HG02943 (cell line): ENCODE data around the gene PNMA8B.
"Not testable (repeated sequence)": the region's sequence is repeated elsewhere in the genome, so short reads cannot be mapped to it uniquely, and the experiment has no call there.

ENCODE experiments used
- ATAC-seq: cut with Tn5 transposase; IDR thresholded peaks from one replicate; pipeline ENCODE4 v1.9.1; 2021; ENCODE audit warnings: mild to moderate bottlenecking, low read depth, moderate library complexity; ENCODE audit not compliant: unreplicated experiment

Gene PNMA8B

GRCh38 chr19:46515290-46515609 is 19.6 kb upstream of the PNMA8B start:
- no peak for ATAC-seq

DNA sequence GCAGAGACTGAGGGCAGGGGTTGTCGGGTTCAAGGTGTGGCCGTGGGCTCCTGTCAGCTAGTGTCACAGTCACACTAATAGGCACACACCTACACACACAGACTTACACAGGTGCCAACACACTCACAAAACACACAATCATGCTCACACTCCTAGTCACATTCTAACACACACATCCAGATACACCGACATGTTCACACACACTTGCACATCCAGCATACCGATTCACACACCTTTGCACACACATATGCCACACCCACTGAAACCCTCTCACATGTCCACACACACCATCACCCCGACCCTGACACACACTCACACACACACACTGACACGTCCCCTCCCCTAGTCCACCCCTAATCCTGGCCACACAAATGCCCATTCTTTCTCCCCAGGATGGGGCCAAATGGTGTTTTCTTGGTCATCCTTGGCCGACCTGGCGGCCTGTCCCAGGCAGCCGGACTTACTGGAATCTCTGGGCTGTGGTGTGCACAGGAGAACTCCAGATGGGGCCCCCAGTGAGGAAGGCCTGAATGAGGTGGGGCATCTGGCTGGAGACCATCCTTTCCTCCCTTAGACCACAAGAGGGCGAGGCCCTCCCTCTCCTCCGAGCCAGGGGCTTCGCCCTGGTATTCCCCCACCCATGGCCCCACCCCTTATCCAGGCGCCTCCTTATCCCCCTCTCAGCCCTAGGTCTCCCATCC is 19.1 kb upstream of the PNMA8B start:
- ATAC-seq, result no peak

GRCh38 chr19:46513461-46514236 is 18.0 kb upstream of the PNMA8B start:
- no peak for ATAC-seq

DNA sequence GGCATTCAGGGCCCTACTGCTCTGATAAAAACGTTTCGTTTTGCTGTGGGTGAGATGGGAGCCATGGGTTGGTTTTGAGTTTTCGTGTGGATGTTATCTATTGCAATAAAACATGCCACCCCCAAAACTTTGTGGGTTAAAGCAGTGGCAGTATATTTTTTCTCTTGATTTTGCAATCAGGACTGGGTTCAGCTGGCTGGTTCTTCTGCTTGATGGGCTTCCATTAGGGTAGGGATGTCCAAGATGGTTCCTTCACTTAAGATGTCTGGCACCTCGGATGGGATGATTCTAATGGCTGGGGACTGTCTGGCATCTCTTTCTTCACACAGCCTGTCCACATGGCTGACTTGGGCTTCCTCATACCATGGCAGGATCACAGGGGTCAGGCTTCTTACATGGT is 15.6 kb upstream of the PNMA8B start:
- no peak for ATAC-seq

- no peak for ATAC-seq
Observed at GRCh38 chr19:46508206-46508605, 12.5 kb upstream of the PNMA8B start.

- no peak for ATAC-seq
Observed at GRCh38 chr19:46503848-46504453, 8.3 kb upstream of the PNMA8B start.

DNA sequence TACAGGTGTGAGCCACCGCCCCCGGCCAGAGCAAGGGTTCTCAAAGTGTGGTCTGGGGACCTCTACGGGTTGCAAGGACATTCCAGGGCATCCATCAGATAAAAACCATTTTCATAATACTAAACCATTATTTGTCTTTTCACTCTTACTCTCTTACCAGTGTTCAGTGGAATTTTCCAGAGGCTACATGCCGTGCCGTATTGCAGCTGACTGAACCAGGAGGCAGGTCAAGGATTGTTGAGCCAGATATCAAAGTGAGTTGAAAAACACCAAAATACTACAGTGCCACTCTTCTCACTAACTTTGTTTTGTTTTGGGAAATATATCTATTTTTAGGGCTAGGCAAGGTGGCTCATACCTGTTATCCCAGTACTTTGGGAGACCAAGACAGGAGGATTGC is 7.2 kb upstream of the PNMA8B start:
- ATAC-seq, result no peak

DNA sequence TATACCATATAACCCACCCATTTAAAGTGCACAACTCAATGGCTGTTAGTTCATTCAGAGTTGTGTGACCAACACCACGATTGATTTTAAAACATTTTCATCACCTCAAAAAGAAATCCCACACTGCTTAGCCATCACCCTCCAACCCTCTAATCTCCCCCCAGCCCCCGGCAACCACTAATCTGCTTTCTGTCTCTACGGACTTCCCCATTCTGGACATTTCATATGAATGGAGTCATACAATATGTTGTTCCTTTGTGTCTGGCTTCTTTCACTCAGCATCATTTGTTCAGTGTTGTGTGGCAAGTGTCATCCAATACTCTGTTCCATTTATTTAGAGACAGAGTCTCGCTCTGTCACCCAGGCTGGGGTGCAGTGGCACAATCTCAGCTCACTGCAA is 4.0 kb upstream of the PNMA8B start:
- ATAC-seq, result no peak

- no peak for ATAC-seq
Observed at GRCh38 chr19:46497773-46498172, 2.1 kb upstream of the PNMA8B start.

- ATAC-seq, result not testable (repeated sequence)
Observed at GRCh38 chr19:46496886-46497285, 1.2 kb upstream of the PNMA8B start.

- ATAC-seq, result no peak
Observed at GRCh38 chr19:46496304-46496703, 637 bp upstream of the PNMA8B start.

GRCh38 chr19:46494941-46495785 is 504 bp downstream of the PNMA8B start:
- ATAC-seq, result no peak

DNA sequence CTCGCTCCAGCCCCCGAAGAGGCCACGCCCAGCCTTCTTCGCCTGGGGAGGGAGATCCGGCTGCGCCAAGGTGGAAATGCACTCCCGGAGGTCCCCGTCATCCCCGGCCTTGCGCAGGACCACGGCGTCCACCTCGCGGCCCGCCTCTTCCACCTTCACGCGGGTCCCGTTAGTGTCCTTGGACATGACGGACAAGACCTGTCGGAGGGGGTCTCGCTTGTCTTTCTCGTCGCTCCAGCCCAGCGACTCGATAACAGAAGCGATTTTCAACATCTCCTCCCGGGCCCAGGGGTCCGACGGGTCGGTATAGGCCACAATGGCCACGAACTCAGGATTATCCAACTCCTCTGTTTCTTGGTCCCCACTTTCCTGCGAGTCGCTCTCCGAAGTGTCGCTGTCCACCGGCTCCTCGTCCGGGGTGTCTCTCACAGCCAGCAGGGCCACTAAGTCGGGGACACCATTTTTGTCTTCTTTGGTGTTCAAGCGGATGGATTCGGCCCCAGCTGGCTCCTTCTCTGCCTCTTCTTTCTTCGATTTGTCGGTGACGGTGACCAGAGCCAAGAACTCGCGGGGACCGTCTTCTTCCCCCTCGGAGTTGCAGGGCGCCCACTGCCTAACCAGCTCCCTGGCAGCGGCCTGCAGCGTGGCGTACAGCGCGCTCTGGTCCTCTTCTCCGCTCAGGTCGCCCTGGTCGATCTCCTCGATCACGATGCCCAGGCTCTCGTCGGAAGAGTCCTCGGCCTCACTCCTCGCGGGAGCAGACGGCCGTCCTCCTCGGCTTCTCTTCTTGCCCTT is 1.3 kb downstream of the PNMA8B start:
- no peak for ATAC-seq

DNA sequence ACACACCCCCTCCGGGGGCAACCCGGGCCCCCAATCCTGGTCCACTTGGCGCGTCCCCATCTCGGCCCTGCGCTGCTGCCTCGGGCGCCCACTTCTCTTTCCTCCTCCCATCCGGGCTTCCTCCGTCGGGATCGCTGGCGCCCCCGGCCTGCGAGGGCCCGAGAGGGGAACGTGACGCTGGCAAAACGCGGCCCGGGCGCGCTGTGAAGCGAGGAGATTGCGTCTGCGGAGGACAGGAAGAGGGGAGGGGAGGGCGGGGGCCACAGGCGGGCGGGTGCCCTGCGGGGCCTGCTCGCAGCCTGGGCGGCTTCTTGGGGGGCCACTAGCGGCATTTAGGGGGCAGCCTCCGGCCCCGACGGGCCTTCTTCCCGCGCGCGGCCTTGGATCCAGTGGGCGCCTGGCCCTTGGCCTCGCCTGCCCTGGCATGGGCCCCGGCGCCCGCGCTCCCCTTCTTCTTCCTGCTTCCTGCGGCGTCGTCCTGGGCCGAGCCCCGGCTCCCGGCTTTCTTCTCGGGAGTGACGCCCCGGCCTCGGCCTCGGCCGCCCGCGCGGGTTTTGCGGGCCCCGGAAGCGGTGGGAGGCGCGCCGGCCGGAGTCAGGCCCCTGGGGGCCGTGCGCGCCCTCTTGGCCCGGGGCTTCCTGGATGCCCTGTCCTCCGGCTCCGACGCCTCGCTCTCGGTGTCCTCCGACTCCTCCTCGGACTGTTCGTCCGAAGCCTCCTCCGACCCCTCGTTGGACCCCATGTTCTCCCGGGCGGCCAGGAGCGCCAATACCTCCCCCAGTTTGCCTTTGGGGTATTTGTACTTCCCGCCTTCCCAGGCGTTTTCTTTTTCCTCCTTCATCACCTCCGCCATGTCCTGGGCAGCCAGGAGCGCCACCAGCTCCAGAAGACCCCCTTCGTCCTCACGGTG is 2.2 kb downstream of the PNMA8B start:
- ATAC-seq, result no peak

- no peak for ATAC-seq
Observed at GRCh38 chr19:46492841-46493235, 2.8 kb downstream of the PNMA8B start.

DNA sequence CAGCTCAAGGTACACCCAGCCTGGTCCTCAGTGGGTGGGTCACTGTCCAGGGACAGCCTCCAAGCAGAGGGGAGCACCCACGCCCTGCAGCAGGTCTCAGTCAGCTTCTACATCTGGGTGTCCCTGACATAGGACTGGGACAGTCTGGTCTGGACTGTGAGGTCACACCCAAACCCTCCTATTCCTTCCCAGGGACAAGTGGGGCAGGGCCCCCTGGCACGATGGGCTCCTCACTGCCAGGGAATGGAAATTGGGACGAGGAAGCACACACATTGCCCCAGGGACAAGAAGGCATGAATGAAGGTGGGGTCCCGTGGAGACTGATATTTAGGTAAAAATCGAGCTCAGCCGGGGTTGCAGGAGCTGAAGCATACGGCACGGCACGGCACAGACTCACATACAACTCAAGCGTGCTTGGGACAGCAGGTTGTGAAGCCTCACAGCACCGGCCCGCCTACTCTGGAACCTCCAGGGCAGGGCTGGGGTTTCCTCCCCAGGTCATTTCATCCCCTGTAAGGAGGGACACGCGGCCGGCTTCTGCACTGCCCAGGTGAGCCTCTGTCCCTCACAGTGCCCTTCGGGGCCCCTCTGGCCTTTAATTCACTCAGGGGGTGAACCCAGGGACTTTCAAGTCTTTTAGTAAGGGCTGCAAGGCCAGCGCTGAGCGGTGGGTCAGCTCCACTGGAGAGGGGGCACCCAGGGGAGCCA is 3.5 kb downstream of the PNMA8B start:
- no peak for ATAC-seq

- ATAC-seq, result no peak
Observed at GRCh38 chr19:46490774-46491173, 4.9 kb downstream of the PNMA8B start.

DNA sequence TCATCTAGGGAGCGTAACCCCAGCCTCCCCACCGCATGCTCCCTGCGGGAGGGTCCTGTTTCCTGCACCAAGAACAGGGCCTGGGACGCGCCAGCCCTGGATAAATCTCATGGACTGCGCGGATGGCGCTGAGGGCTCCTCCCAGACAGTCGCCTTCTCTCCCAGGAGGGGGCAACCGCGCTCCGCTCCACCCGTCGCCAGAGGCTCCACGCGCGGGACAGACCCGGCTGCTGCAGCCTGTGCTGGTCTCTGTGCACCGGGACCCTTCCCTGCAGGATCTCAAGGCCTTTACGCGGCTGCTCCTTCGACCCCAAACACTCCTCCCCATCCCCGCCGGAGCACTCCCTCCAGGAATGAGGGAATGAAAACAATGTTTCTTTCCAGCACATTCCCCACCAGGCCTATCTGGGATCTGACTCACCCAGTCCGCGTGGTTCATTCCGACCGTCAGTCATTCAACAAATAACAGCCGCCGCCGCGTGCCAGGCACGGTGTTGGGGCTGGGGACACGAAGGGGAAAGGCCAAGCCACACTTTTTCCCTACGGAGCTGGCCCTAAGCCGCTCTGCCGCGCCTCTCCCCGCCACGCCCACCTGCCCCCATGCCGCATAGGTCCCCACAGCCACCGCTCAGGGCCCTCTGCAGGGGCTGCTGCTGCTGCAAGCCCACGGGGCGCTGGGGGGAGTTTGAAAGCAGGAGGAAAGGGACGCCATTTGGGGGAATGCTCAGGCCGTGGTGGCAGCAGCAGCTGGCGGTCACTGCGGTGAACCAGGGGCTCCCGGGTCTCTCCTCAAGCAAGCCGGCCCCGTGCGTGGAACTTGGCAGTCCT is 6.0 kb downstream of the PNMA8B start:
- no peak for ATAC-seq
